GM12864 (cell line): Measurements from ENCODE around the gene DOCK2.

ENCODE experiments used
- DNase-seq: peaks from one replicate; pipeline ENCODE4 v3.0.0-alpha.2; 2011; ENCODE audit warnings: low read depth
- H3K4me3 ChIP-seq: 2 replicates; pipeline ENCODE4 v1.5.1; 2011; ENCODE audit warnings: mild to moderate bottlenecking, low read depth, low read length, control low read depth
- TF ChIP-seq, protein P1 (sequence below): IDR thresholded peaks from 2 replicates; pipeline ENCODE4 v1.5.1; 2011; ENCODE audit warnings: low read depth, mild to moderate bottlenecking, moderate library complexity, low read length, control low read depth, inconsistent platforms; ENCODE audit errors: missing control alignments

The DOCK2 gene

DNA sequence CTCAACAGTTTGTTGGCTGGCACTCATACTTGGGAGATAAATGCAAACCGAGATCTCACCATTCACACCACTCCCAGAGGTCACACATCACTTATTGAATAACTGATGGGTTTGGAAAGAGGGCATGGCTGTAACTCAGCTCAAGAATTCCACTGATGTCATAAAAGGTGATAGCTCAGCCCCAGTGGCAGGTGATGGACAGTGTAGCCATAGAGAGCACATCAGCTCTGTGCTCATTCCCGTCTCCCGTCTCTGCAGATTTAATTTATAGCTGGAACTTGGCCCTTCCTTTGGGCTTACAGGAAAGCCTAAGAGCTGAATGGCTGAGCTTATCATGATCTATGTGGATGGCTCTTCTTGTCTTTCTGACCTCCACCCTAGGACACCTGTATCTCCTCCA lies 283.4 kb downstream of the DOCK2 start:
- DNase-seq = no peak
- no peak overlapping the region for H3K4me3 ChIP-seq
- TF ChIP-seq, protein P1, sequence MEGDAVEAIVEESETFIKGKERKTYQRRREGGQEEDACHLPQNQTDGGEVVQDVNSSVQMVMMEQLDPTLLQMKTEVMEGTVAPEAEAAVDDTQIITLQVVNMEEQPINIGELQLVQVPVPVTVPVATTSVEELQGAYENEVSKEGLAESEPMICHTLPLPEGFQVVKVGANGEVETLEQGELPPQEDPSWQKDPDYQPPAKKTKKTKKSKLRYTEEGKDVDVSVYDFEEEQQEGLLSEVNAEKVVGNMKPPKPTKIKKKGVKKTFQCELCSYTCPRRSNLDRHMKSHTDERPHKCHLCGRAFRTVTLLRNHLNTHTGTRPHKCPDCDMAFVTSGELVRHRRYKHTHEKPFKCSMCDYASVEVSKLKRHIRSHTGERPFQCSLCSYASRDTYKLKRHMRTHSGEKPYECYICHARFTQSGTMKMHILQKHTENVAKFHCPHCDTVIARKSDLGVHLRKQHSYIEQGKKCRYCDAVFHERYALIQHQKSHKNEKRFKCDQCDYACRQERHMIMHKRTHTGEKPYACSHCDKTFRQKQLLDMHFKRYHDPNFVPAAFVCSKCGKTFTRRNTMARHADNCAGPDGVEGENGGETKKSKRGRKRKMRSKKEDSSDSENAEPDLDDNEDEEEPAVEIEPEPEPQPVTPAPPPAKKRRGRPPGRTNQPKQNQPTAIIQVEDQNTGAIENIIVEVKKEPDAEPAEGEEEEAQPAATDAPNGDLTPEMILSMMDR = no peak

- TF ChIP-seq, protein P1 = no peak
- DNase-seq = no peak
- no peak overlapping the region for H3K4me3 ChIP-seq
These were observed 284.3 kb downstream of the DOCK2 start for GRCh38 chr5:169921384-169921783.

DNA sequence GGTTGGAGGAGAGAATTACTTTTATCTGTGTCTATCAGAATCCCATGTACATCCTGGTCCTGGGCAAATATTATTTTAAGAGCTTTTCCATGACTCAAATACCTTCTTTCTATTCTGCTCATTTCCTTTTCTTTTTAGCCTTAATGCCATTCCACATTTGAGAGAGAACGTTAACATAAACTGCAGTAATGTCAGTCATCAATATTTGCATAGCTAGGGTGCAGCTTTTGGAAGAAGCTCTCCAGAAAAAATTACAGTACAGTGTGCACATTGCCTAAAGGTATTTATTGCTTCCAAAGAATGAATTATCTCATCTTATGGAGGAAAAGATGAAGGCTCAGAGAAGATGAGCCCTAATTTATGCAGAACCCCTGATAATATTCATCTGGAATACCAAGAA lies 284.9 kb downstream of the DOCK2 start:
- DNase-seq = no peak
- no peak overlapping the region for H3K4me3 ChIP-seq
- TF ChIP-seq, protein P1 = no peak

- DNase-seq = no peak
- no peak overlapping the region for H3K4me3 ChIP-seq
- TF ChIP-seq, protein P1 = no peak
These were observed 285.4 kb downstream of the DOCK2 start for GRCh38 chr5:169922474-169922873.

DNA sequence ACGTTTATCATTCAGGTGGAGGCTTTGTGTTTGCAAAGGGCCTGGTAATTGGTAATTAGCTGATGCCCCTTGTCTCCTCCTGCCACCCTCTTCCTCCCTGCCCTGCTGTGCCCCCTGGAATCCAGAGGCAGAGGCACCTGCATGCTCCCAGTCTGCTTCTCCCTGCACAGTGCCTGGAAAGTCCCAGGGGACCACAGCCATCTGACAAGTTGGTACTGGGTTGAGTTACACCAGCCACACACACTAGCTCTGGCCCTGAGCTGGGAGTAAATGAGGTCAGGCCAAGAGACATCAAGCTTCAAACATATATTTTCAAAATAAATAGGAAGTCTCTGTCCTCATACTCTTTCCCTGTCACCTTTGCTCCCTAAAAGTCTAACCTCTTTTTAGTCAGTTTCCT lies 286.9 kb downstream of the DOCK2 start:
- TF ChIP-seq, protein P1 = no peak
- no peak for DNase-seq
- no peak overlapping the region for H3K4me3 ChIP-seq

DNA sequence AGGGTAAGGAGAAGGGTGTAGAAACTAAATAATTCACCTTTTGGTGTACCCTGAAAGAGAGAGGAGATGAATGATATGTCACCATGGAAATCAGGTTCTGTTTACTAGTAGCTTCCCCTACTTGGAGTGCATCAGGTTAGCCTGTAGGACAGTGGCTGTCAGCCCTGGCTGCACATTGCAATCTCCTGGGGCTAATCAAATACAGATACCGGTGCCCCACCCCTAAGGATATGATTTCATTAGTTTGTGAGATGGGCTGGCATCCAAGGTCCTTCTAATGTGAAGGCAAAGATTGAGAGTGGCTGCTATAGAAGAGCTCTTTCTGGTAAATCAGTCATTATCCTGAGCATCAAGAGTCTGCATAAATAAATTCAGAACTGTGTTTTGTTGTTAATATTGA lies 296.1 kb downstream of the DOCK2 start:
- TF ChIP-seq, protein P1 = no peak
- DNase-seq = no peak

GRCh38 chr5:169933616-169934015 lies 296.5 kb downstream of the DOCK2 start:
- TF ChIP-seq, protein P1 = no peak
- H3K4me3 ChIP-seq = no peak overlapping the region
- no peak for DNase-seq

More for the DNA sequence above, 296.1 kb downstream of the DOCK2 start:
- no peak overlapping the region for H3K4me3 ChIP-seq
